Right kidney (tissue), 1 donor: ENCODE measurements around the gene OLFML2A.
"Not testable (repeated sequence)": the region's sequence is repeated elsewhere in the genome, so short reads cannot be mapped to it uniquely, and the experiment has no call there.

ENCODE experiments used
- DNase-seq: peaks from one replicate; pipeline ENCODE4 v3.0.0-alpha.2; 2016

The OLFML2A gene

DNA sequence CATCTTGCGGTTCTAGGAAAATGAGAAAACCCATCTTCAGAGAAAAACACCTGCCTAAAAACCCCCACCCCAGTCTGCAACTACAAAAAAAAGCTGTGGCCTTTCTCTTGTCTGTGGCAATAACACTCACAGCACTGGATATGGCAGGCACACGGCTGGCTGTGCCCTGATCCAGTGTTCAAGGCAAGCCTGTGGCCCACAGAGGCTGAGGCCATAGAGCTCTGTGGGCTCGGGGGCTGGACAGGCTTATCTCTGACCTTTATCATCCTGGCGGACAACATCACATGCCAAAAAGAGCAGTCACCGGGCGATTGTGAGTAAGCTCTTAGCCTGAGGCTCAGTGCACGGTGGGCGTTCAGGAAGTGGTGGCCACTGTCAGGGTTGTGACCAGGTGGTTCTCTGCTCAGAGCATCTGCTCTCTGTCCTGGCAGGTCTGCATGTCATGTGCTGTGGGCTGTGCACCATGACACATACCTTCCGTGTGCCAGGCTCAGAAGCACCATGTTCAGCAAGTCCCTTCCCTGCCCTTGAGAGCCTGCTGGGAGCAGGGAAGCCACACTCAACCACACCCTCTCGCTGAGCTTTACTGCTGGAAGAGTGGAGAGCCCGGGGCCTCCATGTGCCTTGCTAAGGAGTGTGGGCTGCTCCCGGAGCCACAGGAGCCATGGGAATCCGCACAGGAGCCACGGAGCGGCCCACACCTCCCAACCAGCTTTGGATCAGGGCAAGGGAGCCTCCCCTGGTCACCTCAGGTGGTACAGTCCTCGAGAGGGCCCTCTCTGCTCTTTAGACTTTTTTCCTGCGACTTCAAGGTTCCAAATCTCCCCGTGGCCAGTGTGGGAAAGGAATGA lies 41.7 kb downstream of the OLFML2A start:
- DNase-seq, result no peak

DNA sequence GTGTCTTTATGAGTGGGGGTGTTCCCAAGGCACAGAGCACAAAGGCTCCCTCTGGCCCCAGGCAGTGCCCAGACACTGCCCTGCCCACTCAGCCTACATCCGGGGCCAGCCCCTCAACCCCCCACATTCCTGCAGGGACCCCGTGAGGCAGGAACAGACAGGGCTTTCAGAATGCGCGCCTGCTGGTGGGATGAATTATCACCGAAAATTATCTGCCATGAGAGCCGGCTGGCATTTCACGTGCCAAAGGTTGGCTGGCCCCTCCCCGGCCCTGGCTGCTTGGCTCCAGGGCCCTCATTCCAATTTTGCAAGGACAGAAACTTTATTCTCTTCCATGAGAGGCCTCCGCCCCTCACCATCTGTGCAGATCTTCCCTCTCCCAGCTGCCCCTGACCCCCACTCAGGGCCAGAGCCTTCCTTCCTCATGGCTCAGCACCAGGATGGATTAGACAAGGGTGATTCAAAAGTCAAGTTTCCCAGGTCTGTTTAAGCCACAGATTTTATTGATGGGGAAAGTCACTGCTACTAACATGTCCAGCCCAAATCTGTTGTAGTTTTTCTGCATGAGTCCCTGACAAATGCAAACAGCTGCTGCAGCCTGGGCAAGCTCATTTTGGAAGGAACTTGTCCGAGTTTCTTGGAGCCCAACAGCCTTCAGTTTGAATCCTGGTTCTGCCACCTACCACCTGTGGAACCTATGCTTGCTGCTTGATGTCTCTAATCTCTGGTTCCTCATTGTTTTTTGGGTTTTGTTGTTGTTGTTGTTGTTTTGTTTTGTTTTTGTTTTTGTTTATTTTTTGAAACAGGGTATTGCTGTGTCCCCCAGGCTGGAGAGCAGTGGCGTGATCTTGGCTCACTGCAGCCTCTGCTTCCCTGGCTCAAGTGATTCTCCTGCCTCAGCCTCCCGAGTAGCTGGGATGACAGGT lies 44.0 kb downstream of the OLFML2A start:
- no peak for DNase-seq

DNA sequence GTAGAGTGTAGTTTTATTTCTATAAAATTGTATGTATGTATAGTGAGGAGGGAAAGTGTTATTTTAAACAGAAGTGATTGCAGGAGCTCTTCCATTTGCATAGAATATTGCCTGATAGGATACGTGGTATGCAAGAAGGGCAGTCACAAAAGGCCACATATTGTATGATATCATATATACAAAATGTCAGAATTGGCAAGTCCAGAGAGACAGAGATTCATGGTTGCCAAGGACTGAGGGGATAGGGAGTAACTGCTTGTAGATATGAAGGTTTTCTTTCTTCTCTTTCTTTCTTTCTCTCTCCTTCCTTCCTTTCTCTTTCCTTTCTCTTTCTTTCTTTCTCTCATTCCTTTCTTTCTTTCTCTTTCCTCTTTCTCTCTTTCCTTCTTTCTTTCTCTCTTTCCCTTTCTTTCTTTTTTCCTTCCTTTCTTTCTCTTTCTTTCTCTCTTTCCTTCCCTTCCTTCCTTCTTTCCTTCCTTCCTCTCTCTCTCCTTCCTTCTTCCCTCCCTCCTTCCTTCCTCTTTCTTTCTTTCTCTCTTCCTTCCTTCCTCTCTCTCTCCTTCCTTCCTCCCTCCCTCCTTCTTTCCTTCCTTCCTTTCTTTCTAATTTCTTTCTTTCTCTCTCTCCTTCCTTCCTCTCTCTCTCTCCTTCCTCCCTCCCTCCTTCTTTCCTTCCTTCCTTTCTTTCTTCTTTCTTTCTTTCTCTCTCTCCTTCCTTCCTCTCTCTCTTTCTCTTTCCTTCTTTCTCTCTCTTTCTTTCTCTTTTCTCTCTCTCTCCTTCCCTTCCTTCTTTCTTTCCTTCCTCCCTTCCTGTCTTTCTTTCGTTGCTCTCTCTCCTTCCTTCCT lies 51.8 kb downstream of the OLFML2A start:
- no peak for DNase-seq

DNA sequence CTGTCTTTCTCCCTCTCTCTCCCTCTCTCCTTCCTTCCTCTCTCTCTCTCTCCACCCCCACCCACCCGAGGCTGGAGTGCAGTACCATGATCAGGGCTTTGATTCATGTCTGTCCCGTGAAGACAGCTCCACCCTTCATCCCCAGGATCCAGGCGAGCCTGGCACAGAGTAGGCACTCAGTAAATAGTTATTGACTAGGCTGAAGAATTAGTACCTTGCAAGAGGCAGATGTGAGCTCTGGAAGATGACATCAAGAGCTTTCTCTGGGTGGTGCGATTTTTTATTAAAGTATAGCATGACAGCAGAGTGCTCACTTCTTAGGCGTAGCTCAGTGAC lies 52.4 kb downstream of the OLFML2A start:
- DNase-seq, result no peak

DNA sequence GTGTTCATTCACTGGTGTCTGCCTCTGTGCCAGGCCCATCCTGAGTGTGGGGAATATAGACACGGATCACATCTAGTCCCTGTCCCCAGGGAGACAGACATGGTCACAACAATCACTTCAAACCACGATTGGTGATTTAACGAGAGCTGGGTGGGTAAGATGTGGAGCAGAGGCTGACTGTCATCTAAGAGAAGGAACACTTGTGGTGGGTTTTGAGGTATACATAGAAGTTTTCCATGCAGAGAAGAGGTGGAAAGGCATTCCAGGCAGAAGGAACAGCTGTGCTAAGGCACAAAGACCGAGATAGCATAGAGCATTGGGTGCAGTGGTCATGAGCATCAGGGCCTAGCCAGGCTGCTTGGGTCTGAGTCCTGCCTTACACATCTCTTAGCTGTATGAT lies 53.7 kb downstream of the OLFML2A start:
- DNase-seq, result no peak

DNA sequence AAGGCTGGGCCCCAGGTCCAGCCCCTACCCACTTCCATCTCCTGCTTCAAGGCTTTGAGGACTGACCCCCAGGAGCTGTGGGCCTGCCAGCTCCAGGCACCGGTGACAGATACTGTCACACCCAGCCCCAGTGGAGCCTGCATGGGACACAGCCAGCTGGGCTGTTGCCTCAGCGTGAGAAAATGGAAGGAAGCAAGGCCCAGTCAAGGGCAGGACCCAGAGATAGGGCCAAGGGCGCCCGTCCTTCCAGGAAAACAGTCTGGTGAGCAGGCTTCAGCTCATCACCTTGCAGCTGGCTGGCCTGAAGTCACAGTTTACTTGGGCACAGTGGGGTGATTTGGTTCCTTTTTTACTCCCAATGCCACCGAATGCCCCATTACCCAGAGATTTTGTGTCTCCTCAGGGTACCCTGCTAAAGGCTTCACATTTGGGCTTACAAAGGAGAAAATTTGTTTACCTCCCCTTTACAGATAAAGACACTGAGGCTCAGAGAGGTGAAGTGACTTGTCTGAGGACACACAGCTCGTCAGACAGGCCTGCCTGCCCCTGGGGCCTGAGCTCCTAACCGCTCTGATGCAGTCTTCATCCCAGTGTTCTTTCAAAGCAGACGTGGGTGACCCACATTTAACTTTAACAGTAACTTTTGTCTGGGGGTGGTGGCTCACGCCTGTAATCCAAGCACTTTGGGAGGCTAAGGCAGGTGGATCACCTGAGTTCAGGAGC lies 54.9 kb downstream of the OLFML2A start:
- no peak for DNase-seq

DNA sequence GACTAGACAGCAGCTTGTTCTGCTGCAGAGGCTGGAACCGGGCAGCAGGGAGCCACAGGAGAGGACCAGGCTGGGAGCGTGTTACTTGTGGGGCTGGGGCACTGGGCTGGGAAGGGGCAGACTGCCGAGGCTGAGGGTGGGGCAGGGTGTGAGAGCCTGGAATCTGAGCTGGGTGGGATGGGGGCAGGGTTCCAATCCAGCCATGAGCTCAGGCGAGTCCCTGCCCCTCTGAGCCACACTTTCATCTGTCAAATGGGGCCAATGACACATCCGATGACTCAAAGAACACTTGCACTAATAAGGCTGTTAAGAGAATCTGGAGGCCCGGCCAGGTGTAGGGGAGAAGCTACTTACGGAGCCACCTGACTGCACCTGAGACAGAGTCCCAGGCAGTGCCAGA lies 57.7 kb downstream of the OLFML2A start:
- DNase-seq, result no peak

DNA sequence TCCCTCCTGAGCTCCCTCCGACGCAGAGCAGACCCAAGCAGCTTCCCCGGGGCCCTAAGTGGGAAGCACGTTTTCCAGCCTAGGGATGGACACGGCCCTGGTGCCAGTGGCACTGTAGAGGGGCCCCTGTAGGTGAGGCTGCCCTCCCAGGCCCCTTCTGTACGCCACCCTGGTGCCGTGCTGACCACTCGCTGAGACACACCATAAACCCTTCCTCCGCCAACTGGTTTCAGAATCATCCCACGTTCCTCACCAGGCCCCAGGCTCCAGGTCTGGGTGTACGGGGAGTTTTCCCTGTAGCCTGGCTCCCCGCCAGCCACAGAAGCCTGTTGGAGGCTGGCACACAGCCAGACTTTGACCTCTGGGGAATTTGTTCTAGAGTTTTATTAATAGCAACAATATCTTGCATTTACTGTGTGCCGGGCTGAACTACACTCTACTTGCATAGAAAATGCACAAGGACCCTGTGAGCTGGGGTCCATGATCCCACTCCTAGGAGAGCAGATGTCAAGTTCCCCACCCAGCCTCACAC lies 58.2 kb downstream of the OLFML2A start:
- peak; percentile 55 for DNase-seq

DNA sequence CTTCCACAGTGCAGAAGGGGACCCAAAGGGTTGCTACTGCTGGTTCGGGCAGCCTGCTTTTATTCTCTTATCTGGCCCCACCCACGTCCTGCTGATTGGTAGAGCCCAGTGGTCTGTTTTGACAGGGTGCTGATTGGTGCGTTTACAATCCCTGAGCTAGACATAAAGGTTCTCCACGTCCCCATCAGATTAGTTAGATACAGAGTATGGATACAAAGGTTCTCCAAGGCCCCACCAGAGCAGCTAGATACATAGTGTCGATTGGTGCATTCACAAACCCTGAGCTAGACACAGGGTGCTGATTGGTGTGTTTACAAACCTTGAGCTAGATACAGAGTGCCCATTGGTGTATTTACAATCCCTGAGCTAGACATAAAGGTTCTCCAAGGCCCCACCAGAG lies 61.2 kb downstream of the OLFML2A start:
- DNase-seq, result not testable (repeated sequence)

DNA sequence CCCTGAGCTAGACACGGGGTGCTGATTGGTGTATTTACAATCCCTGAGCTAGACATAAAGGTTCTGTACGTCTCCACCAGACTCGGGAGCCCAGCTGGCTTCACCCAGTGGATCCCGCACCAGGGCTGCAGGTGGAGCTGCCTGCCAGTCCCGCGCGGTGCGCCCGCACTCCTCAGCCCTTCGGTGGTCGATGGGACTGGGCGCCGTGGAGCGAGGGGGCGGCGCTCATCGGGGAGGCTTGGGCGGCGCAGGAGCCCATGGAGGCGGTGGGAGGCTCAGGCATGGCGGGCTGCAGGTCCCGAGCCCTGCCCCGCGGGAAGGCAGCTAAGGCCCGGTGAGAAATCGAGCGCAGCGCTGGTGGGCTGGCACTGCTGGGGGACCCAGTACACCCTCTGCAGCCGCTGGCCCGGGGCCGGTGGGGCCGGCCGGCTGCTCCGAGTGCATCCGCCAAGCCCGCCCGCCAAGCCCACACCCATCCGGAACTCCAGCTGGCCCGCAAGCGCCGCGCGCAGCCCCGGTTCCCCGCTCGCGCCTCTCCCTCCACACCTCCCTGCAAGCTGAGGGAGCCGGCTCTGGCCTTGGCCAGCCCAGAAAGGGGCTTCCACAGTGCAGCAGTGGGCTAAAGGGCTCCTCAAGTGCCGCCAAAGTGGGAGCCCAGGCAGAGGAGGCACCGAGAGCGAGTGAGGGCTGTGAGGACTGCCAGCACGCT lies 61.8 kb downstream of the OLFML2A start:
- DNase-seq, result not testable (repeated sequence)

DNA sequence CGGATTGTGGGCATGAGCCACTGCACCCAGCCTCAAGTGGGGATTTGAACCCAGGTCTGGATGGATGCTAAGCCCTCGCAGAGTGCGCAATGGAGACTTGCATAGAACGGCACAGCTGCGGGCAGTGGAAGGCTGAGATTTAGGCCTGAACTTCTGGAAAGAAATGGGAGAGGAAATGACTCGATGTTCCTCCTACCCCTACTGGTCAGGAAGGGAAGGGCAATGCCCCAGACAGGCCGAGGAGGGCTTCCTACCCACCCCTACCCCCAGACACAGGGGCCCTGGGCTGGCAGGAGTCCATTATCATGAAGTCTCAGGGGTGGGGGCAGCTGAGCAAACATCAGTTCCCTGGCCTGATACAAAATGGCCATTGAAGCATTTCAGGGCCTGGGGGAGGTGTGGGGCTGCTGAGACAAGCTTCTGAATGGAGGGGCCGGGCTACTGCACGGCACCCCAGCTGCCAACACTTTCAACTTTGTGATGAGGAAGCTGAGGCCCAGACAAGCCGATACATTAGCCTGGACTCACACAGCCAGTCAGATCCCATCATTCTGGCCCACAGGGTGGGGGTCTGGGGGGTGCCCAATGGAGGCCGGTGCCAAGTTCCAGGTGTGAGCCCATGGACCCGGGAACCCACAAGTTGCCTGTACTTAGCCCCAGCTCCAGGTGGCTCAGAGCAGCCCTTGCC lies 62.8 kb downstream of the OLFML2A start:
- no peak for DNase-seq

DNA sequence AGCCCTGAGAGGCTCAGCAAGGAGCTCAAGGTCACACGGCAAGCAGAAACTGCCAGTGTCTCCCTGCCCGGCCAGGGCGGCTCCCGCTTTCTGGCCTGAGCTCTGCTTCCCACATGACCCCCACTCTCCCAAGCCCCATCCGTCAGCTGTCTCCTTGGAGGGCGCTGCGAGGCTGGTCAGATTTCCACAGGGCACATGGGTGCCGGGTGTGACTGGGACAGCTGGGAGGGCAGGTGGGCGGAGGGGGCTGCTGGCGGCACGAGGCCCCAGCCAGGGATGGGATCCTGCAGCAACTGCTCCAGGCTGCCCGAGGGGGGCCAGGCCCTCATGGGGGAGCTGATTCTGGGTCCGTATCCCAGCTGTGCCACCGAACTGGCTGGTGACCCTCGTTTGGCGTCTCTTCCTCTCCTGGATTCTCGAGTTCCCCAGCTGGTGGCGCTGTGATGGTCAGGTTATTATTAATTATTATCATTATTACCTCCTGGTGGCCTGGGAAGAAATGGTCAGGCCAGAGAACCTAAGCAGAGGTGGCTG lies 63.4 kb downstream of the OLFML2A start:
- DNase-seq, result no peak

DNA sequence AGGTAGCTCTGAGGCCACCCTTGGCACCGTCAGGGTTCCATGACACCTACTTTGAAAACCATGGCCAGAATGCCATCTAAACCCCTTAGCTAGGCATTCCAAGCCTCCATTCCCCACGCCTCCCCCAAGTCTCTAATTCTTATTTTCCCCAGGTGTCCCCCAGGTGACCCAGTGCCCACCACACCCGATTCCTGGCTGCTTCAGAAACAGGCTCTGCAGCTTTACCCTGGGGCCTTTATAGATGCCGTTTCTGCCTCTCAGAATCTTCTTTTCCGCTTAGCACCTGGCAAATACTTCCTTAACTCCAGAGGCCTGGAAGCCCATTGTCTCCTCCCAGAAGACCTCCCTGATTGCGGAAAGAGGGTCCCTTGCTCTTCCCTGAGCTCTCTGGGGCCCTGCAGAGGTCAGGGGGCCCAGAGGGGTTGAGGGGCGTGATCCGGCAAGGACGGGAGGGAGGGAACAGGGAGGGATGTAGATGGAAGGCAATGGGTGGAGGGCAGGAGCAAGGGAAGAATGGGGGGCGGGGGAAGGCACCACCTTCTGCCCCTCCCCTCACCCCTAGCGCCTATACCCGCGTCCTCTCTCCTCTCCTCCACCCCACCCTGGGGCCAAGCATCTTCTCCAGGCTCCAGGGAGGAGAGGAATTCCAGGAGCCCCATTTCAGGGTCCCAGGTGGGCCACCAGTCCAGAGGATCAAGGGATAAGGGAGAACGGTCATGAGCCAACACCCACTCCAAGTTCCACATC lies 64.3 kb downstream of the OLFML2A start:
- DNase-seq, result no peak

DNA sequence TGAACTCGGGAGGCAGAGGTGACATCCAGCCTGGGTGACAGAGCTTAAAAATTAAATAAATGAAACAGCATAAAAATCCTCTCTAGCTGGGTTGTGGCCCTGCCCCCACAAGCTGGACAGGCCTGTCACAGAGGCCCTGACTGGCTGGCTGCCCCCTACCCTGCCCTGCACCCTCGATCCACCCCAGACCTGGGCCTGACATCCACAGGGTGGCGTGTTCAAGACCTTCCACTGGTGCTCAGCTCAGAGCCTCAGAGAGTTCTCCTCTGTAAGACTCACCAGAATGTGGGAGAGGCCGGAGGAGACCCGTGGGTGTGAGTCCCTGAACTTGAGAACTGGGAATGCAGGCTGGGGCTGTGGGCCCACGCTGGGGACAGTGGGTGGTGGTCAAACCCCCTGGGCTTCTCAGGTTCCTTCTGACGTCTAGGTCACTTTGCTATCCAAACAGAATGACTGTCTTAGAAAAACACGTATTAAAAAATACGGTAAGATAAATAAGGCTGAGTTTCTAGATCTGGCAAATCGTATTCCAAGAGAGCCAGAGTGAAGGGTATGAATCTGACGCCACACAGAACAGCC lies 66.6 kb downstream of the OLFML2A start:
- no peak for DNase-seq

DNA sequence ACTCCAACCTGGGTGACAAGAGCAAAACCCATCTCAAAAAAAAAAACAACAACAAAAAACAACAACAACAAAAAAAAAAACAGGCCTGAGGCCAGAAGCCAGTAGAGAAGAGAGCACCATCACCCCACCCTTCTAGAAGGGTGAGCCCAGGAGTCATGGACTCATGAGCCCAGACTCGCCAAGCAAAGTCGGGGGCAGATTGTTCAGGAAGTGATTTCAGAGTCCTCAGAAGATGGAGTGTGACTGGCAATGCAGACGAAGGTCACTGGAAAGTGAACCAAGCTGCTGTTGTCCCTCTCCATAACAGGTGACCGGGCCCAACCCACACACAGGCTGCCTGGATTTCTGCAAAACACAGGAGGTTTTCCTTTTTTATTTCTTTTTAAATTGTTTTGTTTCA lies 67.4 kb downstream of the OLFML2A start:
- no peak for DNase-seq

DNA sequence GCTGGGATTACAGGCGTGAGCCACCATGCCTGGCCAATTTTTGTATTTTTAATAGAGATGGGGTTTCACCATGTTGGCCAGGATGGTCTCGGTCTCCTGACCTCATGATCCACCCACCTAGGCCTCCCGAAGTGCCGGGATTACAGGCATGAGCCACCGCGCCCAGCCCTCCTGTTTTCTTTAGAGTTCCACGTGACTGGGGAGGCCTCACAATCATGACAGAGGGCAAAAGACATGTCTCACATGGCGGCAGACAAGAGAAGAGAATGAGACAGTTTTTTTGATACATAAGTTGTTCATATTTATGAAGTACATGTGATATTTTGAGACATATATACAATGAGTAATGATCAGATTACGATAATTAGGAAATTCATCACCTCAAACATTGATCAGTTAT lies 69.5 kb downstream of the OLFML2A start:
- DNase-seq, result not testable (repeated sequence)

DNA sequence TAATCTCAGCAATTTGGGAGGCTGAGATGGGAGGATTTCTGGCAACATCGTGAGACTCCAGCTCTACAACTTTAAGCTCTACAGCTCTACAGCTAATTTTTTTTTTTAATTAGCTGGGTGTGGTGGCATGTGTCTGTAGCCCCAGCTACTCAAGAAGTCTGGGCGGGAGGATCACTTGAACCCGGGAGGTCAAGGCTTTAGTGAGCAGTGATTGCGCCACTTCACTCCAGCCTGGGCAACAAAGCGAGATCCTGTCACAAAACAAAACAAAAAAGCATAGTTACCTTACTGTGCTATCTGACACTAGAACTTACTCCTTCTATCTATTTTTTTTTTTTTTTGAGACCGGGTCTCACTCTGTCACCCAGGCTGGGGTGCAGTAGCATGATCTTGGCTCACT lies 70.0 kb downstream of the OLFML2A start:
- no peak for DNase-seq

DNA sequence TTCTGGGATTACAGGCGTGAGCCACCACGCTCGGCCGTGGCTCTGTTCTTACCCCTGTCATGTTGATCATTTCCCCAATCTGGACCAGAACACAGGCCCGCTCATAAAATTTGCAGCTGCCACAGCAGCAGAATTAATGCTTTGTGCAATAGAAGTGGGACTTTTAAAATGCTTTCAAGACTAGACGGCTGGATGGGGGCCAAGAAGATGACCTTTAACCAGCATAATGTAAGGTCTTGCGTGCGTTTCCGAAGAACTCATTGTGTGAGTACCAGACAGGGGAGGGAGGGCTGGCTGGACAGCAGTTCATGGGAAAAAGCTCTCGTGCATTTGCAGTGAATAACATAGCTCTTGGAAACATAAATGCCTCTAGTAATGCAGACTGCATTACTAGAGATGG lies 72.9 kb downstream of the OLFML2A start:
- DNase-seq, result no peak
